ENCODE data around the gene PPFIBP1. TPM values are rescaled to one million over a fixed set of nuclear protein-coding genes. Genes with fewer than 3 reads are reported as not detected.

PPFIBP1 gene
- total and polyA plus RNA-seq, 2 of the 8 experiments (the other 6 are each of a cell fraction or from before 2014, with no cell fraction given) = 7.7 to 31.3 TPM

- Histone ChIP-seq H3K4me2 (ENCODE audit: insufficient read depth in 1 of 2, low read depth in 2 of 2, low read length in 2 of 2) (no peak overlapping the region), H3K4me1 (replicated peaks in 1 of 4; ENCODE audit: control insufficient read depth in 3 of 4, insufficient read depth in 4 of 4, low read length in 3 of 4) (no peaks in the 10 kb centered on the region), H4K5ac (ENCODE audit: insufficient read length, low read depth, low read length) (no peak overlapping the region), H3K14ac (ENCODE audit: insufficient read length) (no peak overlapping the region), H3K4ac (replicated peaks; ENCODE audit: insufficient read length, low read depth, low read length) (no peak overlapping the region), H4K91ac (replicated peaks; ENCODE audit: insufficient read length, low read length) (no peak overlapping the region), H2BK12ac (ENCODE audit: low read depth, low read length) (no peak overlapping the region), H2BK20ac (ENCODE audit: low read length) (no peak overlapping the region), H3K56ac (replicated peaks; ENCODE audit: insufficient read length, low read depth, low read length) (no peak overlapping the region), H3K27ac (ENCODE audit: low read depth, low read length) (no peak overlapping the region), H3K23ac (ENCODE audit: insufficient read length) (no peak overlapping the region), H2BK5ac (ENCODE audit: low read depth, low read length) (no peak overlapping the region), H3K79me1 (ENCODE audit: low read depth, low read length) (no peaks in the 10 kb centered on the region), H3K18ac (ENCODE audit: extremely low read depth, low read length) (no peak overlapping the region), H3K9me3 (ENCODE audit: insufficient read depth in 2 of 2, low read depth in 1 of 2, low read length in 1 of 2) (no peaks in the 10 kb centered on the region), H3K4me3 (ENCODE audit: extremely low read depth in 1 of 4, insufficient read depth in 2 of 4, low read depth in 3 of 4, low read length in 4 of 4) (no peak overlapping the region), H2AK5ac (ENCODE audit: low read depth, low read length) (no peak overlapping the region), H3K36me3 (ENCODE audit: control insufficient read depth in 2 of 4, insufficient read depth in 4 of 4, low read length in 3 of 4) (no peaks in the 10 kb centered on the region), H4K8ac (ENCODE audit: extremely low read depth, insufficient read depth, low read length) (no peak overlapping the region), H2AFZ (ENCODE audit: low read length) (no peak overlapping the region), H4K20me1 (replicated peaks in 1 of 2; ENCODE audit: control insufficient read depth in 1 of 2, insufficient read depth in 2 of 2, low read length in 2 of 2) (no peaks in the 10 kb centered on the region), H3K79me2 (ENCODE audit: control insufficient read depth in 1 of 2, insufficient read depth in 2 of 2, low read length in 2 of 2) (no peaks in the 10 kb centered on the region), H2BK15ac (ENCODE audit: low read length) (no peak overlapping the region), H3K9ac (replicated peaks in 1 of 4; ENCODE audit: extremely low read depth in 1 of 4, low read depth in 3 of 4, low read length in 3 of 4) (no peak overlapping the region), H3K23me2 (ENCODE audit: low read depth, low read length) (no peaks in the 10 kb centered on the region), H2BK120ac (replicated peaks; ENCODE audit: low read depth, low read length) (no peak overlapping the region), H3K27me3 (replicated peaks in 1 of 4; ENCODE audit: control insufficient read depth in 3 of 4, extremely low read depth in 1 of 4, insufficient read depth in 3 of 4, low read length in 3 of 4) (no peaks in the 10 kb centered on the region)
- DNase-seq (ENCODE audit: low read depth in 1 of 2, low spot score in 2 of 2) (no peak), FAIRE-seq (no peak)
- 84% methylated on average over 3 of the region's 3 CpGs; no CpG with 5 or more reads in 1 of the 2 experiments for WGBS, 2 experiments (ENCODE audit: extremely low coverage in 1 of 2, insufficient coverage in 1 of 2, insufficient read length in 1 of 2, insufficient replicate concordance in 2 of 2, low coverage in 1 of 2, low lambda C conversion rate in 2 of 2, missing lambda C conversion rate in 1 of 2)
- CTCF ChIA-PET (ENCODE audit: partially characterized antibody) = interaction anchor here (0.6 kb wide), 1 partner anchor 59 kb away, joined by 4 read pairs; no protein-coding TSS in a partner anchor
- POLR2A ChIA-PET (ENCODE audit: partially characterized antibody) = no interaction called here
- TF ChIP-seq SP4 (IDR thresholded peaks at IDR 0.05; ENCODE audit: low read length) = no peak
Measured at GRCh38 chr12:27576667-27577347, 52.8 kb downstream of the PPFIBP1 start.

Measured in H1 (cell line).